ENCODE results near the gene EXOC1.
"Not testable (repeated sequence)": the region's sequence is repeated elsewhere in the genome, so short reads cannot be mapped to it uniquely, and the experiment has no call there.

The EXOC1 gene, protein sequence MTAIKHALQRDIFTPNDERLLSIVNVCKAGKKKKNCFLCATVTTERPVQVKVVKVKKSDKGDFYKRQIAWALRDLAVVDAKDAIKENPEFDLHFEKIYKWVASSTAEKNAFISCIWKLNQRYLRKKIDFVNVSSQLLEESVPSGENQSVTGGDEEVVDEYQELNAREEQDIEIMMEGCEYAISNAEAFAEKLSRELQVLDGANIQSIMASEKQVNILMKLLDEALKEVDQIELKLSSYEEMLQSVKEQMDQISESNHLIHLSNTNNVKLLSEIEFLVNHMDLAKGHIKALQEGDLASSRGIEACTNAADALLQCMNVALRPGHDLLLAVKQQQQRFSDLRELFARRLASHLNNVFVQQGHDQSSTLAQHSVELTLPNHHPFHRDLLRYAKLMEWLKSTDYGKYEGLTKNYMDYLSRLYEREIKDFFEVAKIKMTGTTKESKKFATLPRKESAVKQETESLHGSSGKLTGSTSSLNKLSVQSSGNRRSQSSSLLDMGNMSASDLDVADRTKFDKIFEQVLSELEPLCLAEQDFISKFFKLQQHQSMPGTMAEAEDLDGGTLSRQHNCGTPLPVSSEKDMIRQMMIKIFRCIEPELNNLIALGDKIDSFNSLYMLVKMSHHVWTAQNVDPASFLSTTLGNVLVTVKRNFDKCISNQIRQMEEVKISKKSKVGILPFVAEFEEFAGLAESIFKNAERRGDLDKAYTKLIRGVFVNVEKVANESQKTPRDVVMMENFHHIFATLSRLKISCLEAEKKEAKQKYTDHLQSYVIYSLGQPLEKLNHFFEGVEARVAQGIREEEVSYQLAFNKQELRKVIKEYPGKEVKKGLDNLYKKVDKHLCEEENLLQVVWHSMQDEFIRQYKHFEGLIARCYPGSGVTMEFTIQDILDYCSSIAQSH

DNA sequence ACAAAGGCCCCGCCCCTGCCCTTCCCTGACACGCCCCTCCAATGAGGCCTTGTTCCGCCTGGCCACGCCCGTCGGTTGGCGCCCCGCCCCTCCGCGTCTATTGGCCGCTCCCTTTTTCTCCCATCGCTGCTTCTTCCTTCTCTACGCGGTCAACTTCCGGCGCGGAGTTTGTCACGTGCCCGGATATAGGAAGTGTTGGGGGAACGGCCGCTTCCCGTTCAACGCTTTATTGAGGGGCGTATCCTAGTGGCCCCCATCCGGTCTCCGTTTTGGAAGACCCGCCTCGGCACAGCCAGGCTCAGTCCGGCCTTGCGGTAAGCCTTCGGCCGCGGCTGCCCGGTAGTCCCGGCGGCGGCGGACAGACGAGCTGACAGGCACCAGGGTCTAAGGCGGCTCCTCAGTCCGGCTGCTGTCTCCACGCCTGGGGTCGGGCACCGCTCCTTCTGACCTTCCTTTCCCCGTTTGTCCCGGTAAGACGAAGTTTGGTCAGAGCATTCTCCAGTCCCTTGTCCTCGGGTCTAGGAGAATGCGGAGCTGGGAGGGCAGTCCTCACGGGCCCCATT lies at the start of gene EXOC1:
Gene EXOC1, plus strand, starts transcription at position 165 of the 563 bp plus-strand sequence. CDS start 4,676 bp downstream, outside the sequence.
- peak; percentile 98 for DNase-seq (ENCODE audit: low read depth)

DNA sequence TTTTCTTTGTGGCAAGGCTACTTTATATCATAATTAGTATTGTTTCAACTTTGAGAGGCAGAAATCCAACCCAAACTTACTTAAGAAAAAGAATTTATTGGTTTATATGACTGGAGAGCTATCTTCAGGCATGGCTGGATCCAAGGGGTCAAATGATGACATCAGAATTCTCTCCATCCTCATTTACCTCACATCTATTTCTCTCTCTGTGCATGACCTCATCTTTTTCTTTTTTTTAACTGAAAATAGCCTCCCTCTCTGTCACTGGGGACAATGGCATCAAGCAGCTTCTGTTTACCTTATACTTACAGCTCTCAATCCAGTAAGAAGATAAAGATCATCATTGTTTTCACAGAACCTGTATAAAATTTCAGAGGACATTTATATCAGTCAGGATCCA lies 45.9 kb upstream of the EXOC1 start:
- no peak for DNase-seq (ENCODE audit: low read depth)

DNA sequence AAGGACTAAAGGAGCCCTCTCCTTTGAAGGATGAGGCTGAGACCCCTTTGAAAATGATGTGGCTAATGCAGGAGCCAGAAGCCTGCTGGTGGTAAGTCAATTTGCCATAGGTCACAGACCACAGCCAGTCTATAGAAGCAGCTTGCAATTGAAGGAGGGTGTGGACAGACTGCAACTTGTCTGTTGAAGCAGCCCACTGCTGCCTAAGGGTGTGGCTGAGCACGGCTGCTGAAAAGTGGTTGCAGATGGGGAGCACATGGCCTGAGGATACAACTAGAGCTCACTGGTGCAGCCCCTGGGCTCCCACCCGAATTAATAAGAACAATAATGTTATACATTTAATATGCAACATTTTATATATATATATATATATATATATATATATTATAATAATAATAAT lies 45.3 kb upstream of the EXOC1 start:
- no peak for DNase-seq (ENCODE audit: low read depth)

DNA sequence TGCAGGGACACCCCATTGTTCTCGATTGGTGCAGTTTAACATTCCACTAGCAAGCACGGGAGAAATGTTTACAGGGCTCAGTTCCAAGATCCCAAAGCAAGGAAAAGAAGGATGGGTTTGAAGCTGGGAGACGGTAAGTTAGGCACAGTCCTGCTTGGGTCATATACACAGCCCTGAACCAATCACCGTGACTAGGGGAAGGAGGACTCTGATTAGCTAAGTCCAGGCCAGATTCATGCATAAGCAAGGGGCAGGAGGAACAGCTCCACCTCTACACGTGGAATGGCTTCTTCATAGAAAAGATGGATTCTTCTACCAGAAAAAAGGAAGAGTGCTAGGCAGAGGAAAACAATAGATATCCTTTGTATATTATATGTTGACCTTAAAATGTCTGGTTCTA lies 44.8 kb upstream of the EXOC1 start:
- DNase-seq (ENCODE audit: low read depth): no peak

DNA sequence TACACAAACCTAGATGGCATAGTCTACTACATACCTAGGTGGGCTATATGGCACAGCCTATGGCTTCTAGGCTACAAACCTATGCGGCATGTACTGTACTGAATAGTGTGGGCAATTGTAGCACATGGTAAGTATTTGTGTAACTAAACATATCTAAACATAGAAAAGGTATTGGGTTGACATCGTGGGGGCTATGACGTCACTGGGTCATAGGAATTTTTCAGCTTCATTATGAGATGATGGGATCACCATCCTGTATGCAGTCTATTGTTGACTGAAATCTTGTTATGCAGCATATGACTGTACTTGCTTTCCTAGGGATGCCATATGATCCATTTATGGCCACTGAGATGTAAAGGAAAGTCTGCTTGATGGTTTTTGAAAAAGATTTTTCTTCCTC lies 35.8 kb upstream of the EXOC1 start:
- DNase-seq (ENCODE audit: low read depth): no peak

DNA sequence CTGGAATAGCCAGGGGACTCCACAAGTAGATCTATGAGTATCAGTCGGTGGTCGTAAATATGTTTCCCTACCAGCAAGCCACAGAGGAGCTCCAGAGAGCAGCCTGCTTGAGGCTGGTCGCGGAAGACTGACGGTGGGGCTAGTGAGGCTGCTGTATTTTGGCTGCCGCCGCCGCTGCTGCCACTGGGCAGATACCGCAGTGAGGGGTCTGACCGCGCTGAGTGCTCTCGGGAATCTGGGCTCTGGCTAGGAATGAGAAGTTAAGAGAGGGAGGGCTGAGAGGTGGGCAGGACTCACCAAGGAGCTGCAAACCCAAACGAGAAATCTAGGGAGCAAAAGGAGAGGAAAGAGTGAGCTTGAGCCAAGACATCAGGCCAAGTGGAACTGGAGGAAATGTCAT lies 33.8 kb upstream of the EXOC1 start, which contains the start of gene EXOC1L:
Gene EXOC1L, plus strand, starts transcription at position 157 of the 400 bp plus-strand sequence. Its CDS starts 237 bp downstream, at position 394.
- no peak for DNase-seq (ENCODE audit: low read depth)

DNA sequence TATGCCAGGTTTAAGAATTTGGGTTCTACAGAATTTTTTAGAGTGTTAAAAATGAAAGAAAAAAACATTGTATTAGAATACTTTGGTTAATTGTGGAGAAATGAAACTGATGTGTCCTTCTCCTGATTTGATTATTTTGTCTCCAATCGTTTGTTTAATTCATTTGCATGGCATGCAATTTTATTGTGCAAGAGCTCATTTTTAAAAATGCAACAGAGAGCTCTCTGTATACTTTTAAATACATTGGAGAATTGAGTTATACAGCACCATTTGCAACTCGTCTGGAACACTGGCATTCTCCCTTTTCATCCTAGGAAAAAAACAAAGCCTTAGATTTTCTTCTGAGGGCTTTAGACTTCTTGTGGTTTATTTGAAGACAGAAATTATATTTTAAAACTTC lies 33.2 kb upstream of the EXOC1 start:
- no peak for DNase-seq (ENCODE audit: low read depth)

DNA sequence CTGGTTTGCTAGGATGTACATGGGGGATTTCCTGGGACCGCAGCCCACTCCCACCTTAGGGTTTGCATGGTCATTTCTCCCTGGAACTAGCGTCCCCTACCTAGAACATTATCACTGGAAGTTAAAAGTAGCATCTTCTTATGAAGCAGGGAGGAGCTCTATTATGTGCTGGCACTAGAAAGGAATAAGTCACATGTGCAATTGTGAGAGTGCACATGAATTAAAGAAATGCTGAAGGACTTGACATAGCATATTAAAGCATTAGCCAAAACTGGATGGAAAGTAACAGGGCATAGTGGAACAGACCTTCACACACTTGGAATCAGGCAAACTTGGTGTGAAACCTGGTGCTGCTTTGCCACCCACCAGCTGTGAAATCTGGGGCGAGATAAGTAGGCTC lies 31.1 kb upstream of the EXOC1 start:
- DNase-seq (ENCODE audit: low read depth): no peak

DNA sequence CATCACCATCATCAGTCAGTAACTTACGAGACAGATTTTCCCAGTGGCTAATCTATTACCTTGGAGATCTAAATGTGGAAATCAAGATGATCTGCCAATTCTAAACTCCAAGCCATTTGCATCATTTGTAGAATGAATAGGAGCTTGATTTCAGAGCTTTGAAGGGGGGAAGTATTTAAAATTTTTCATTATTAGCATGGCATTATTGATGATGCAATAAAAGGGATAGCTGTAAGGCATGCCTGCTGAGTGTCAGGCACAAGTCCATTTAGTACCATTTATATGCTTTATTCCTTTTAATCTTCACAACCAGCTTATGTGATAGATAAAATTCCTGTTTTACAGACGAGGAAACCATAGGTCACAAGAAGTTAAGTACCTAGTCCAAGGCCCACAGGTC lies 28.6 kb upstream of the EXOC1 start:
- DNase-seq (ENCODE audit: low read depth): no peak

DNA sequence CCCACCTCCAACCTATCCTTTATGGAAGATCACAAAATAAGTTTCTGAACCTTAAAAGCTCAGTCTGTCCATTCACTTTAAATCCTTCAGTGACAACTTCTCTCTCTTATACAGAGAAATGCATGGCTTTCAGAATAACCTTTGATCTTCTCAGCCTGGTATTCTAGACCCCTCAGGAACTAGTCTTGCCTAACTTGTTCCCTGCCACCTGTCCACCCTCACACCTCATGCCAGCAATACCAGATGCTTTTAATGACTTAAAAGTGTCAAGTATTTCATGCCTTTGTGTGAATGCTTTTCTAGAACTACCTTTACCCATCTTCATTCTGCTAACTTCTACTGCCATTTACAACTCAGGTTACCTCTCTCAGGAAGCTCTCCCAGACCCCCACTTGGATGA lies 26.5 kb upstream of the EXOC1 start:
- no peak for DNase-seq (ENCODE audit: low read depth)

DNA sequence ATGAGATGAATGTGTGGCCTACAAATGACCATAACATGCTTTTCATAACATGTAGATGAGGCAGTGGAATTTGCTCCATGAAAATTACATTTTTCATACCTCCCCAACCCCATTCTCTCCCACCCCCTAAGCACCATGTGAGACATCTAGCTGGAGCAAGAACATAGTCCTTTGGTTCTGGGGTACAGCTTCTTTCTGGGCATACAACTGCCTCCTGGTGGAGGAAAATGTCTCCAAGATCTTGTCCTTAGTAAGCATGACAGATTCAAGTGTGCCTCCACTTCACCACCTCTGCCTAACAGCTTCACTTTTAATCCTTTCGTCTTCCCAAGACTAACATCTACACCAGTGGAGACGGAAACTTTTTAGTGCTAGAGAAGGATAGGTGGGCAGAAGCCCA lies 25.9 kb upstream of the EXOC1 start:
- no peak for DNase-seq (ENCODE audit: low read depth)

DNA sequence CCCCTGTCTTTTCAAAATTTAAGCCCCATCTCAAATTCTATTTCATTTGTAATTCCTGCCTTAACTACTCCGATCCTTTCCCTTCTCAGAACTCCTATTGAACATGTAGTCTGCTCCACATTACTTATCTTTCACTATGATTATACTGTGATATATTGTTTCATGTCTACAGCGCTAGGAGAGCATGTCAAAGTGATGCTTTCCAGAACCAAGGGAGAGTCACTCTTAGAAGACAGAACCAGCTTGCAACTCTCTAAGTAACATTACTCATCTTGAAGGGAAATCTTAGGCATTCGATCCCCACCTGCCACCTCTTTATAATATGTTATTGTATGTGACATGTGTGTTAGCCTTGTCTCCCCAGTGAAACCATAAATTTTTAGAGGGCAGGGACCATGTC lies 23.4 kb upstream of the EXOC1 start:
- no peak for DNase-seq (ENCODE audit: low read depth)

DNA sequence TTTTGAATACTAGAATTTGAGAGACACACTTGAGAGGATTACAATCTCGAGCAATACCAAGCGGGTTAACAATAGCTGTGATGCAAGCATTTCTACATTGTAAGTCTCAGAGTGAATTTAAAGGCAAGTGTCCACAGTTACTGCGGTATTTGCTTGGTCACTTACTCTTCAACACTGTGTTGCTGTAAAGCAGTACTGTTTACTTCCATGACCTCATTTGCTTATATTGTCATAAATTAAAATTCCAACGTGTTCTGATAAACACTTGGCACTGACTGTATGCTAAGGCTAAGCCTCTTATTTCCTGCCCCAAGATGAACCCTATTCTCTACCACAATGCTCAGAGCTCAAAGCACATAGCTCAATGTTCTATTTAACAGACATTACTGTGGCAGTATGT lies 22.7 kb upstream of the EXOC1 start:
- DNase-seq (ENCODE audit: low read depth): no peak

DNA sequence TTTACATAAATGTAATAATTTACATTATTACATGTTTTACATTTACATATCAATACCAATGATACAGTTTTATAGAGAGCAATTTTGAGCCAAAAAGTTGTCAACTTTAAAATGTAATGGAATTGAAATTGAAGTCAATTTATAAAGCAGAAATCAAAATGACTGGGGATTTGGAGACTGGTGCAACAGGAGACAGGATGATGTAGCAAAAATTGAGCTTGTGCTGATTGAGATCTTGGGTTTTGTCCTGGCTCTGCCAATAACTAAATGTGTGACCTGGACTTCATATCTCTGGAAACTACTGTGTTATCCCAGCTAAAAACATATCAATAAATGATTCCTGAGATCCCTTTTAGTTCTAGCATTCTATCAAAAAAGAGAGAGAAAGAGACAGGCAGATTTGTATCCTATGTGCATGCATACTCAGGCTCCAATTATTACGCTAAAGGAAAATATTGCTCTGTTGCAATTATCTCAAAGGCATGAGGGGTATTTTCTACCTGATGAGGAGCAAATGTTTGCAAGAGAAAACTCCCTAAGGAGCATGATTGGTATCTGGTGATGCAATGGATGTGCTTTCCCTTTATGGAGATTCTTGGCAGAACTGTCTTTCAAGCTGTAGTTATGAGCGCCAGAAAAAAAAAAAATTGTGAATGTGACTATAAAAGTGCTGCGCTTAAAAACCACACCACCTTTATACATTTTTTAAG lies 19.2 kb upstream of the EXOC1 start:
- DNase-seq (ENCODE audit: low read depth): no peak

DNA sequence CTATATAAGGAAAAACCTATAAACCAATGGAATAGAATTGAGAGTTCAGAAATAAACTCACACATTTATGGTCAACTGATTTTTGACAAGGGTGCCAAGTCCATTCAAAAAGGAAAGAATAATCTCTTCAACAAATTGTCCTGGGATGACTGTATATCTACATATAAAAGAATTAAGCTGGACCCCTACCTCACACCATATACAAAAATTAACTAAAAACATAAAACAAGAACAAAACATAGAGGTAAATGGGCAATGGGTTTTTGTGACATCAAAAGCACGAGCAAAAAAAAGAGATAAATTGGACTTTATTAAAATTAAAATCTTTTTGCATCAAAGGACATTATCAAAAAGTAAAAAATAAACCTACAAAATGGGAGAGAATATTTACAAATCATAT lies 15.5 kb upstream of the EXOC1 start:
- no peak for DNase-seq (ENCODE audit: low read depth)

DNA sequence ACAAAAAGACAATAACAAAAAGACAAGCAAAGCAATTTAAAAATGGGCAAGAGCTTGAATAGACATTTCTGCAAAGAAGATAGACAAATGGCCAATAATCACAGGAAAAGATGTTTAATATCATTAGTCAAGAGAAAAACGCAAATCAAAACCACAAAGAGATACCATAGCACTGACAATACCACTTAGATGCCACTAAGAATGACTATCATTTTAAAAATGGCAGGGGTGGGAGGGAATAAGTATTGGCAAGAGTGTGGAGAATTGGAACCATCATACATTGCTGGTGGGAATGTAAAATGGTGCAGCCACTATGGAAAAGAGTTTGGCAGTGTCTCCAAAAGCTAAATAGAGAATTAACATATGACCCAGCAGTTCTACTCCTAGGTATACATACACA lies 15.1 kb upstream of the EXOC1 start:
- DNase-seq (ENCODE audit: low read depth): peak; percentile 36

DNA sequence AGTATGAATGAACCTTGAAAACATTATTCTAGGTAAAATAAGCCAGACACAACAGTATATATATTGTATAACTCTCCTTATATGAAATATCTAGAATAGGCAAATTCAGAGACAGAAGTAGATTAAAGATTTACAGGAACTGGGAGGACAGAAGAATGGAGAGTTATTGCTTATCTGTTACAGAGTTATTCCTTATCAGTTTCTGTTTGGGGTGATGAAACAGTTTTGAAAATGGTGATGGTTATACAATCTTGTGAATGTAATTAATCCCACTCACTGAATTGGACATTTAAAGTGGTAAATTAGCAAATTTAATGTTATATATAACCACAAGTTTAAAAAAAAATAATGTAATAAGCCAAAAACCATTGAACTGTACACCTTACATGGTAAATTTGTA lies 14.5 kb upstream of the EXOC1 start:
- DNase-seq (ENCODE audit: low read depth): no peak

DNA sequence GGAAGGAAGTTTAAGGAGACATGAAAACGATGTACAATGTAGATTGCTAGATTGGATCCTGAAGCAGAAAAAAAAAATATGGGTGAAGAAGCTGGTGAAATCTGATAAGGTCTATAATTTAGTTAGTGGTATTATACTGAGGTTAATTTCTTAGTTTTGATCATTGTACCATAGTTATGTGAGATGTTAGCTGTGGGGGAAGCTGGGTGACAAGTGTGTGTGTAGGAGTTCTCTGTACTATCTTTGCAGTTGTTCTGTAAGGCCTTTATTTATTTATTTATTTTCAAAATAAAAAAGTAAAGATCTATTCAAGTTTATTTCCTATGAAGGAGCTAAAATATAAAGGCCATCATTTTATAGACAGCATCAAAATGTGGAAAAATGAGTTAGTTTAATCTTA lies 12.5 kb upstream of the EXOC1 start:
- DNase-seq (ENCODE audit: low read depth): no peak

DNA sequence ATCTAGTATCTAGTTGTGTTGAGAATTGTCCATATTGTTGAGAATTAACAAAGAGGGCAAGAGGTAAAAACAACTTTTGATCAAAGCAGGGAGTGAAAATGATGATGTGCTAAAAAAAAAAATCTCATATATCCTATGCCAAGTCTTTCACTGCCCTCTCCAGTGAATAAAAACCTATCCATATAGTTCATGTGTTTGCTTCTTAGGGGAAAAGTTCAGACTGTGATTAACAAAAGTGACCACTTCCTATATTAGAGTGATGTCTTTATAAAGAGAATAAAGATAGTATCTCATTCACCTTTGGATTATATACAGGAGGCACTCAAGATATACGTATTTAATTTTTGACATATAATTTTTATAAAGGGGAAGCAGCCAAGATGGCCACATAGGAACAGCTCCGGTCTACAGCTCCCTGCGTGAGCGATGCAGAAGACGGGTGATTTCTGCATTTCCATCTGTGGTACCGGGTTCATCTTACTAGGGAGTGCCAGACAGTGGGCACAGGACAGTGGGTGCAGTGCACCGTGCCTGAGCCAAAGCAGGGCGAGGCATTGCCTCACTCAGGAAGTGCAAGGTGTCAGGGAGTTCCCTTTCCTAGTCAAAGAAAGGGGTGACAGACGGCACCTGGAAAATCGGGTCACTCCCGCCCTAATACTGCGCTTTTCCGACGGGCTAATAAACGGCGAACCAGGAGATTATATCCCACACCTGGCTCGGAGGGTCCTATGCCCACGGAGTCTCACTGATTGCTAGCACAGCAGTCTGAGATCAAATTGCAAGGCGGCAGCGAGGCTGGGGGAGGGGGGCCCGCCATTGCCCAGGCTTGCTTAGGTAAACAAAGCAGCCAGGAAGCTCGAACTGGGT lies 11.8 kb upstream of the EXOC1 start:
- not testable (repeated sequence) for DNase-seq (ENCODE audit: low read depth)

DNA sequence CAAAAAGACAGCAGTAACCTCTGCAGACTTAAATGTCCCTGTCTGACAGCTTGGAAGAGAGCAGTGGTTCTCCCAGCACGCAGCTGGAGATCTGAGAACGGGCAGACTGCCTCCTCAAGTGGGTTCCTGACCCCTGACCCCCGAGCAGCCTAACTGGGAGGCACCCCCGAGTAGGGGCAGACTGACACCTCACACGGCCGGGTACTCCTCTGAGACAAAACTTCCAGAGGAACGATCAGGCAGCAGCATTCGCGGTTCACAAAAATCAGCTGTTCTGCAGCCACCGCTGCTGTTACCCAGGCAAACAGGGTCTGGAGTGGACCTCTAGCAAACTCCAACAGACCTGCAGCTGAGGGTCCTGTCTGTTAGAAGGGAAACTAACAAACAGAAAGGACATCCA lies 11.1 kb upstream of the EXOC1 start:
- DNase-seq (ENCODE audit: low read depth): not testable (repeated sequence)

DNA sequence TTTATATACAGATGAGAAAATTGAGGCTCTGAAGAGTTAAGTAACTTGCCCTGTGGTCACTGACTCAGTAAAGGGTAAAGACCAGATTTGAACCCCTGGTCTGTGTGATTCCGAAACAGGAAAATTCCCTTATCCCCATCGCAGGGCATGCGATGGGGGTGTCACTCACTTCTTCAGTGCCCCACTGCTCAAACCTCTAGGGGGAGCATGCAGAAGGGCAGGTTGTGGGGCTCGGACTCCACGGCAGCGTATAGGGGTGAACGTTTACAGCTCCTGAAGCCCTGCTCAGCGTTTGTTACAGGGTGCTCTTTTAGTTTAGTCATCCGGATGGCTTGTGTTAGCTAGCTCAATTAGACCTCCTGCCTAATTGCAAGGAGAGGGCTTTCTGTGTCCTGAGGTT lies 3.7 kb upstream of the EXOC1 start:
- no peak for DNase-seq (ENCODE audit: low read depth)
